HG03159 (cell line): ENCODE data around the gene VPS13D.

ENCODE experiments used
- ATAC-seq: cut with Tn5 transposase; IDR thresholded peaks from one replicate; pipeline ENCODE4 v1.9.1; 2021; ENCODE audit warnings: mild to moderate bottlenecking, moderate library complexity; ENCODE audit not compliant: unreplicated experiment

Gene VPS13D

DNA sequence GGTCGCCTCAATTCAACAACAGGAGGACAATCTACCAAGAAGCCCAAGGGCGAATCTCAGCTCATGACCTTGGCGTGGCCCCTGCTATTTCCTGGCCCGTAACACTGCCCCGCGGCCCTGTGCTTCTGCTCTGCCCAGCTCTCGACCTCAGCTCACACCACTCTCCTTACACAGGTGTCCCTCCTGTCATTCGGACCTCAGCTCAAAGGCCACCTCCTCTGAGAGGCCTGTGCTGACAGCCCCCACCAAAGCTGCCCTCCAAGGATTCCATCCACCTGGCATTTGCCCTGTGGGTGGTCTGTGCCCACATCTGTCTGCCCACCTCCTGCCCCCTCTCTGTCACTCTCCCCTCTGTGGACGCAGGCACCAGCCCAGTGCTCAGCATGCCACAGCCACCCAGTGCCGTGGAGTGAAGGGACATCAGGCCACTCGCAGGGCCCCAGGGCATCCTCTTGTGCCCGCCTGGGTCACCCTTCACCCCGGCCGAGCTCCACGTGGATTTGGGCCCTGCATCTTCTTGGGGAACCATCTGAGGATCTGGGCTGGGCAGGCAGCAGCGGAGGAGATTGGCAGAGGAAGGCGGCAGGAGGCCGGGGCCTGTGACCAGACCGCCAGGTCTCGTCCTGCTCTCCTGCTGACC is 317.9 kb downstream of the VPS13D start:
- no peak for ATAC-seq

- ATAC-seq: no peak
Measured at GRCh38 chr1:12548279-12548972, 318.6 kb downstream of the VPS13D start.

DNA sequence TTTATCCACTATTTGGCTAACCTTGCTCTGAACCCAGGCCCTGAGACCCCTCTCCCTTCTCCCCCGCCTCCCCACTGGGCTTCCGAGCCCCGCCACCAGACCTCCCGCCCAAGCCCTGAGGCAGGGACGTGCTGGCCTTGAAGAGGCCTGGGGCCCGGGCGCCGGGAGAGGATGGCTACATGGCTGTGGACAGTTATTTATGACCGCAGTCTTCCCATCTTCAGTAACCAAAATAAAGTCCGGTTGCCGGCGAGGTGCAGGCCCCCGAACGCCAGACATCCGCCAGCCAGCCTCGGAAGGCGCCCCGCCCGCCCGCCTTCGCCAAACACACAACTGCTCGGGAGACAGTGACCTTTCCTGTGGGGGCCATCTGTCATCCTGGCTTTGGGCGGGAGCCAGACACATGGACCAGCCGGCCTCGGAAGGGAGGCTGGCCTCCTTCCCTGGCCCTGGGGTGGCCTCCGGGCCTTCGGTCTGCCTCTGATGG is 319.2 kb downstream of the VPS13D start:
- no peak for ATAC-seq

GRCh38 chr1:12549460-12550349 is 319.9 kb downstream of the VPS13D start:
- ATAC-seq: no peak

GRCh38 chr1:12551584-12551983 is 321.8 kb downstream of the VPS13D start:
- ATAC-seq: no peak

DNA sequence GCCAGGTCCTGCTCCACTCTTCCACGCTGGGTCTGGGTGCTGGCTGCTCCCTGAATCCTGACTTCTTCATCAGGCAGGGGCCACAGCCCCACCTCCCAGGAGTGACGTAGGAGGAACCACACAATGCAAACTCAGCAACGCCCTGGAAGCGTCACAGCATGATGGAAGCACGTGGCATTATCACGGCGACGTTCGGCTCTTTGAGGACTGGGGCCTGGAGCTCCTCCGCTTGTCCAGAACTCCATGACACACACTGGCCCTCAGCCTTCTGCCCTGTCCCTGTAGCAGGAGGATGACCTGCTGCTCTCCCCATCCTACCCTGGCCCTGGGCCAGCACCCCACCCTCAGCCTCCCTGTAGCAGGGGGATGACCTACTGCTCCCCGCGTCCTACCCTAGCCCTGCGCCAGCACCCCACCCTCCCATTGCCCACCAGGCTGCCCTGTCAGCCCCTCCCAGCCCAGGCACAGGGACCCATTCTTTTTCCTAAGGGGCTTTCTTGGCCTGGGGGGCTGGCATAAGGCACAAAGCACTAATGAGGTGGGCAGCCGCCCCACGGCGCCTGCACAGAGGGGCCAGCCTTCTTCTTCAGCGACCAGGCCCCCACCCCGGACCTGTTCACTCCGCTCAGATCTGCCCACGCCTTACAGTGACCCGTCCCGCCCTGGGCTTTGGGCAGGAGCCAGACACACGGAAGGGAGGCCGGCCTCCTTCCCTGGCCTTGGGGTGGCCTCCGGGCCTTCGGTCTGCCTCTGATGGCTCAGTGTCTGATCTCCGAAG is 322.5 kb downstream of the VPS13D start:
- no peak for ATAC-seq

- no peak for ATAC-seq
Measured at GRCh38 chr1:12552951-12553921, 323.4 kb downstream of the VPS13D start.

GRCh38 chr1:12553963-12554362 is 324.1 kb downstream of the VPS13D start:
- ATAC-seq: no peak

- no peak for ATAC-seq
Measured at GRCh38 chr1:12554521-12555305, 324.9 kb downstream of the VPS13D start.

GRCh38 chr1:12555411-12556367 is 325.9 kb downstream of the VPS13D start:
- no peak for ATAC-seq

GRCh38 chr1:12556368-12556930 is 326.6 kb downstream of the VPS13D start:
- ATAC-seq: no peak

- ATAC-seq: no peak
Measured at GRCh38 chr1:12556957-12557935, 327.4 kb downstream of the VPS13D start.

GRCh38 chr1:12561121-12561520 is 331.3 kb downstream of the VPS13D start:
- no peak for ATAC-seq
